Smooth muscle cell (in vitro differentiated cells): ENCODE data around the gene SHISA3. TPM values are rescaled to one million over a fixed set of nuclear protein-coding genes. Genes with fewer than 3 reads are reported as not detected.

Source experiments
- polyA plus RNA-seq: library from polyadenylated mRNA; unstranded; fragments of >200 nt; fragmentation: Nextera tagmentation; extraction: Ambion mirVana; gene quantifications from 2 replicates; pipeline ENCODE4 v1.2.1, GENCODE V29; 2016
- total RNA-seq: library from RNA; depleted of rRNA; stranded (reverse); fragments of >200 nt; gene quantifications from 2 replicates; pipeline ENCODE4 v1.2.3, GENCODE V29; 2014

The SHISA3 gene
- total and polyA plus RNA-seq, 2 experiments from 2014 or later: not detected

Other genes starting within 250 kb of the SHISA3 start
- 0.04 TPM in 1 of 2 replicates, not detected in the other for gene BEND4, start 244.8 kb upstream of the SHISA3 start, total RNA-seq
- gene BEND4, start 244.8 kb upstream of the SHISA3 start, polyA plus RNA-seq: 0.06 TPM in 1 of 2 replicates, not detected in the other